EL (cell line): ENCODE measurements around the gene CYP2C18.
A peak's percentile ranks its signal among the peaks of the same experiment; 100 is the strongest.
"Not testable (repeated sequence)": the region's sequence is repeated elsewhere in the genome, so short reads cannot be mapped to it uniquely, and the experiment has no call there.

Experiments used
- DNase-seq: peaks from one replicate; pipeline ENCODE4 v3.0.0-alpha.2; 2016

Gene CYP2C18

DNA sequence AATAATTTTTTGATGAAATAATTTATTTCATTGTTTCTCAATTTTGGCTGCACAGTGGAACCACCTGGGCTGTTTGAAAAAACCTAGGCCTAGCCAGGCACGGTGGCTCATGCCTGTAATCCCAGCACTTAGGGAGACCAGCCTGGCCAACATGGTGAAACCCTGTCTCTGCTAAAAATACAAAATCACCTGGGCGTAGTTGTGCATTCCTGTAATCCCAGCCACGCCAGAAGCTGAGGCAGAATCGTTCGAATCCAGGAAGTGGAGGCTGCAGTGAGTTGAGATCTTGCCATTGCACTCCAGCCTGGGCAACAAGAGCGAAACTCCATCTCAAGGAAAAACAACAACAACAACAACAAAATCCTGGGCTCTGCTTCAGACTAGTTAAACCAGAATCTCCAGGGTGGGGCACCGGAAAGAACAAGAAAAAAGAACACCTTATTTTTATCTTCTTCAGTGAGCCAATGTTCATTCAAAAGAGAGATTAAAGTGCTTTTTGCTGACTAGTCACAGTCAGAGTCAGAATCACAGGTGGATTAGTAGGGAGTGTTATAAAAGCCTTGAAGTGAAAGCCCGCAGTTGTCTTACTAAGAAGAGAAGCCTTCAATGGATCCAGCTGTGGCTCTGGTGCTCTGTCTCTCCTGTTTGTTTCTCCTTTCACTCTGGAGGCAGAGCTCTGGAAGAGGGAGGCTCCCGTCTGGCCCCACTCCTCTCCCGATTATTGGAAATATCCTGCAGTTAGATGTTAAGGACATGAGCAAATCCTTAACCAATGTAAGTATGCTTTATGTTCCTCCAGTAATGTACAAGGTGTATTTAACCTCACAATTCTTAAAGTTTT lies at the start of gene CYP2C18:
CYP2C18 (plus strand) TSS at position 516 of the 841 bp plus-strand sequence; CDS start at position 607, 91 bp downstream.
- DNase-seq, result no peak

DNA sequence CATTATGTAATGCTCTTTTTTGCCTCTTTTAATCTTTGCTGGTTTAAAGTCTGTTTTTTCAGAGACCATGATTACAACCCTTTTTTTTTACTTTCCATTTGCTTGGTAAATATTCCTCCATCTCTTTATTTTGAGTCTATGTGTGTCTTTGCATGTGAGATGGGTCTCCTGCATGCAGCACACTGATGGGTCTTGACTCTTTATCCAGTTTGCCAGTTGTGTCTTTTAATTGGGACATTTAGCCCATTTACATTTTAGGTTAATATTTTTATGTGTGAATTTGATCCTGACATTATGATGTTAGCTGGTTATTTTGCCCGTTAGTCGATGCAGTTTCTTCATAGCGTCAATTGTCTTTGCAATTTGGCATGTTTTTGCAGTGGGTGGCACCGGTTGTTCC lies 45.4 kb upstream of the CYP2C18 start:
- DNase-seq, result not testable (repeated sequence)

DNA sequence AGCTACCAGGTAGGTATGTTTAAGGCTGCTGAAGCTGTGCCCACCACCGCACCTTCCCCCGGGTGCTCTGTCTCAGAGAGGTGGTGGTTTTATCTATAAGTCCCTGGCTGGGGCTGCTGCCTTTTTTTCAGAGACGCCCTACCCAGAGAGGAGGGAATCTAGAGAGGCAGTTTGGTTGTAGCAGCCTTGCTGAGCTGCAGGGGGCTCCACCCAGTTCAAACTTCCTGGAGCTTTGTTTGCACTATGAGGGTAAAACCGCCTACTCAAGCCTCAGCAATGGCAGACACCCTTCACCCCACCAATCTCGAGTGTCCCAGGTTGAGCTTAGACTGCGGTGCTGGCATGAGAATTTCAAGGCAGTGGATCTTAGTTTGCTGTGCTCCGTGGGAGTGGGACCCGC lies 43.6 kb upstream of the CYP2C18 start:
- DNase-seq, result no peak

DNA sequence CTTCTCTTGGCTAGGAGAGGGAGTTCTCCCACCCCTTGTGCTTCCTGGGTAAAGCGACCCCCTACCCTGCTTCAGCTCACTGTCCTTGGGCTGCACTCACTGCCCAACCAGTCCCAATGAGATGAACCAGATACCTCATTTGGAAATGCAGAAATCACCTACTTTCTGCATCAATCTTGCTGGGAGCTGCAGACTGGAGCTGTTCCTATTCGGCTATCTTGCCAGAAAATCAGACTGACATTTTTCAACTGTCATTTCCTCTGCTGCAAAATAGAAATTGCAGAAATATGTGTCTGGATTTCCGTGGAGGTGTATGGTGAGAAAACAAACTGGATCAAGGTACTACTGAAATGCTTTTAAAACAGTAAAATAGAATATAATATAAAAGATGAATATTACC lies 43.0 kb upstream of the CYP2C18 start:
- no peak for DNase-seq

DNA sequence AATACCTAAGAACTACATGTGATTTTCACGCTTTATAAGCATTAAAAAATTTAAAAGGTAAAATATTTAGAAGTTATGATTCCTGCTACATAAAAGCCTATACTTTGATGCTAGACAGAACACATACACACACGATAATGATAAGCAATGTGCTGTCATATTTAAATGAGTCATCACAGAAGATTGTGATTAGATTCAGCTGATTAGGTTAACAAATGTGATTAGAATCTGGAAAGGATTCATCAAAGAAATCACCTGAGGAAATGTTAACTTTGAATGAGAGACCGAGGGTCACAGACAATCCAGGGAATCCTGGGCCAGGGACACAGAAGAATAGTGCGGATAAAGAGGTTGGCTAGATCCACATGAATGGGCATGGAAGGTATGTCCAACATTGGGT lies 42.0 kb upstream of the CYP2C18 start:
- no peak for DNase-seq

DNA sequence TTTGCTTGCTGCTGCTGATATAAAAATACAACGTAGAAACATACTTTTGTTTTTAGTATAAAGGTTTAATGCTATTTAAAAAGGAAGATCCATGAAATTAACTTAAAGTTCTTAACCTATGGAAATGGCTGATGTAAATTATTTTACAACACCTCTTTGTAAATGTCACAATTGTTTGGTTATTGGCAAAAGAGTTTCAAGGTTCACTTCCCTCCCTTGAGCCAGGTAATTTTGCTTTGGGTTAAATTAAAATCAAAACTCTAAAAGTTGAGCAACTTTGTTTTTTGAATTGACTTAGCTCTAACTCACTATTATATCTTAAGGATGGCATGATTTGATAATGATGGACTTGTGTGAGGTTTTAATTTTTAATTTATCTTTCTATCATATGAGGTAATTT lies 39.2 kb upstream of the CYP2C18 start:
- no peak for DNase-seq

DNA sequence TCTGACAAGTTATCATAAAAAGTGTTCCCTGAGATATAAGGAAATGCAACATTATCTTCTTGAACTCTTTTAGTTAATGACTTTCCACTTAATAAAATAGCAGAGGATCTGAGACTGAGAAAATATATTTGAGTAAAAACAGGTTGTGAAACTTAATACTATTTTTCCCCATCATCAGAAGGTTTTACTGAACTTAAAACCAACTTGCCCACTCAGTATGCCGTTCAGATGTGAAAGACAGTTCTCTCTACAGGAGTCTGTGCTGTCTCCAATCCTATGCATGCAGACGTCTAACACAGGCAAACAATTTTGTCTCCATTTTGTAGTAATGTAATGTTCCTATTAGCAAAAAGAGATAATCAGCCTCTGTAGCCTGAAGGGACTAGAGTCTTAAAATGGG lies 38.2 kb upstream of the CYP2C18 start:
- no peak for DNase-seq

DNA sequence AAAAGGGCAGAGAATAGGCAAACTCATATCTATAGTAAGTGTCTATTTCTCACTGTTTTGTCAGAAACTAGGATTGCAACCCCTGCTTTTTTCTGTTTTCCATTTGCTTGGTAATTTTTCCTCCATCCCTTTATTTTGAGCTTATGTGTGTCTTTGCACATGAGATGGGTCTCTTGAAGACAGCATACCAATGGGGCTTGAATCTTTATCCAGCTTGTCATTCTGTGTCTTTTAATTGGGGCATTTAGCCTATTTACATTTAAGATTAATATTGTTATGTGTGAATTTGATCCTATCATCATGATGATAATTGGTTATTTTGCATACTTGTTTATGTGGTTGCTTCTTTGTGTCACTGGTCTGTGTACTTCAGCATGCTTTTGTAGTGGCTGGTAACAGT lies 28.3 kb upstream of the CYP2C18 start:
- not testable (repeated sequence) for DNase-seq

DNA sequence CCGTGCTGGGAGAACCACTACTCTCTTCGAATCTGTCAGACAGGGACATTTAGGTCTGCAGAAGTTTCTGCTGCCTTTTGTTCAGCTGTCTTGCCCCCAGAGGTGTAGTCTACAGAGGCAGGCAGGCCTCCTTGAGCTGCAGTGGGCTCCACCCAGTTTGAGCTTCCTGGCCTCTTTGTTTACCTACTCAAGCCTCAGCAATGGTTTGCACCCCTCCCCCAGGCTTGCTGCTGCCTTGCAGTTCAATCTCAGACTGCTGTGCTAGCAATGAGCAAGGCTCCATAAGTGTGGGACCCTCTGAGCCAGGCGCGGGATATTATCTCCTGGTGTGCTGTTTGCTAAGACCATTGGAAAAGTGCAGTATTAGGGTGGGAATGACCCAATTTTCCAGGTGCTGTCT lies 20.5 kb upstream of the CYP2C18 start:
- not testable (repeated sequence) for DNase-seq

DNA sequence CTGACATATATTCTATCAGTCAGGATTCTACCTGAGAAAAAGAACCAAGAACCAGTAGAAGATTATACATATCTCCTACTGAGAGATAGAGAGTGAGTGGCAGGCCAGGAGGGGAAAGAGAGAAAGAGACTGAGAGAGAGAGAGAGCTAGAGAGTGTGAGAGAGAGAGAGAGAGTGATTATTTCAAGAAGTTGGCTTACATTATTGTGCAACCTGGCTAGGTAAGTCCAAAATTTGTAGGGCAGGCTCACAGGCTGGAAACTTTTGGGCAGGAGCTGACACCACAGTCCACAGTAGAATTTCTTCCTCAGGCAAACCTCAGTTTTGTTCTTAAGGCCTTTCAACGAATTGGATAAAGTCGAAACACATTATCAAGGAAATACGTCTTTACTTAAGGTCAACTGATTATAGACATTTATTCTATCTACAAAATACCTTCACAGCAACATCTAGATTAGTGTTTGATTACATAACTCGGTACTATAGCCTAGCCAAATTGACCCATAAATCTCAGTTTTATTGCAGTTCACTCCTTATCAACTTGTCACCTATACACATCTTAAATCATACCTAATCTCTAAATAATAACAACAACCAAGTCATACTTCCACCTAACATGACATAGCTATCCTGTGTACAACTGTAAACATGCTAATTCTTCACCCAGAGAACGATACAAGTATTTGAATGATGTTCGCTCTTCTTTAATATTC lies 17.0 kb upstream of the CYP2C18 start:
- DNase-seq, result no peak

DNA sequence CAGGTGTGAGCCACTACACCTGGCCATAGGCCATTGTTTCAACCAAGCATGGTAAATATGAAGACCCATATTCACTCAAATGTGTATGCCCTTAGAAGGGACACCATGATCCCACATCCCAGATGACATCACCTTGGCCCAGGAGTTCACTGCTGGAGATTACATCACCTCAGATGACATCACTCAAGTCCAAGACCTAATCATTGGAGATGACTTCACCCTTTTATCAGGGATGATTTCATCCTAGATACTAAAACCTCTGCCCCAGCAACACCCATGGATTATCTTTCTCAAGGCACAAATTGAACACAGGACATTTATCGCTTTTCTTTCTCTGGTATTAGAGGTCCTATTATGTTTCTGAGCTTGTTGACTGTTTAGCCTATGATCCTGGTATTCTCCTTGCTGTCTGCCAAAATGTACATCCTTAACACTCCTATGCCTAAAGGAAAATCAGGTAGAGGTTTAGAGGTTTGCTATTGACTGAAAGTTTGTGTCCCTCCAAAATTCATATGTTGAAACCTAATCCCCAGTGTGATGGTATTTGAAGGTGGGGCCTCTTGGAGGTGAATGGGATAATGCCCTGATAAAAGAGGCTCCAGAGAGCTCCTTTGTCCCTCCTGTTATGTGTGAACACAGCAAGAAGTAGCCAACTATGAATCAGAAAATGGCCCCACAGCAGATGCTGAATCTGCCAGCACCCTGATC lies 9.8 kb upstream of the CYP2C18 start:
- peak; percentile 25 for DNase-seq

DNA sequence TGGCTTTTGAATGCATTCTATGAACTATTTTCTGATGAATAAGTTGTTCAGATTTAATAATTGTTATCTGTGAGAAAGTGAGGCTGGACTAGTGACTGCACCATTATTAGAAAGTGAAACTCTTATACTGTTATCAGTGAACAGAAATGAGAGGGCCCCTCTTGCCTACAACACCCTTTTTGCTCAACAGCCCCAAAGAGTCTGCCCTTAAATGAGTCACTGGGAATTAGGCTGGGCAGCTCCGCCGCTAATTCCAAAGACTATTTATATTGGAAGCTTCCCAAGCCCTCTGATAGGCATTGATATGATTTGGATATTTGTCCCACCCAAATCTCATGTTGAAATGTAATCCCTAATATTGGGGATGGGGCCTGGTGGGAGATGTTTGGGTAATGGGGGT lies 7.0 kb upstream of the CYP2C18 start:
- no peak for DNase-seq

DNA sequence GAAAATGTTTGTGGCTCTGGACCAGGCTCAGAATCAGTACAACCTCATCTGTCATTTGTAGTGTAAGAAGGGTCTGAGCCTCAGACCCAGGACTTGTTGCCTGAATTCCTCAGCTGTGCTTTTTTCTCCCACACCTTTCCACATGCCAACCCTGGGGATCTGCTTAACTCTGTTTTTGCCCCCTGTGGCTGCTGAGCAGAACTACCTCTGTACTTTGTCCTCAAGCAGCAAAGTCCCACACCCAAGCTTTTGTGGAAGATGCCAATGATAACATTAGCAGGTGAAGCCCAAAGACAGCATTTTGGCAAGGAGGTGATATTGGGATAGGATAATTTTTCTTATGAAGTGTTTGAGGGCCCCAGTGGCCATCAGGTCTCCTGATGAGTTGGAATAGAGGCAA lies 5.8 kb upstream of the CYP2C18 start:
- no peak for DNase-seq

DNA sequence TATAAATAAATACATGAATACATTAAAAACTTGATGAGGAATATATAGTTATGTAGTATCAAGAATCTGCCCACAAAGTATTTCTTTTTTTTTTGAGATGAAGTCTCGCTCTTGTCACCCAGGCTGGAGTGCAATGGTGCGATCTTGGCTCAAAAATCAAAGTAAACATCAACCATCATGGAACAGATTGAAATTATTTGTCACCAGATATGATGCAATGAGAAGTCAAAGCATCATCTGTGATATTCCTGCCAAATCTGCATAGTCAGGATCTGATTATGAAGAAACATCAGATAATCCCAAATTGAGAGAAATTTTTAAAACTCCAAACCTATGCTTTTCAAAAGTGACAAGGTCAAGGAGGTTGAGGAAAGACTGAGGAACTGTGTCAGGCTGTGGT lies 5.1 kb upstream of the CYP2C18 start:
- DNase-seq, result no peak

DNA sequence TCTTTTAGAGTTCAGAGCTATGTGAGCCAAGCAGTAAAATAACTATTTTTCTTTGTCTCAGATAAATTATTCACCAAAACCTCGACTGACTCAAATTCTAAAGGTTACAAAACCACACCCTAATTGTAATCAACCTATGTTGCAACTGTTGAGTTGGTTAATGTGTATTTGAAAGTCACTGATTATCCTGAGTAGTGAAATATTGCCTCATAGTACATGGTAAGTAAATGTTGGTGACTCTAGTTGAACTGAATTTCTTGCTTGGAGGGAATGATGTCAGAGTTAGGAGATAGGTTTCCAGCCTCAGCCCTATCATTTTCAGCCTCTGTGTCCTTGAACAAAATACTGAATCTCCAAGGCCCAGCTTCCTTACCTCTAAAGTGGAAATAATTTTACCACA lies 3.0 kb upstream of the CYP2C18 start:
- no peak for DNase-seq

DNA sequence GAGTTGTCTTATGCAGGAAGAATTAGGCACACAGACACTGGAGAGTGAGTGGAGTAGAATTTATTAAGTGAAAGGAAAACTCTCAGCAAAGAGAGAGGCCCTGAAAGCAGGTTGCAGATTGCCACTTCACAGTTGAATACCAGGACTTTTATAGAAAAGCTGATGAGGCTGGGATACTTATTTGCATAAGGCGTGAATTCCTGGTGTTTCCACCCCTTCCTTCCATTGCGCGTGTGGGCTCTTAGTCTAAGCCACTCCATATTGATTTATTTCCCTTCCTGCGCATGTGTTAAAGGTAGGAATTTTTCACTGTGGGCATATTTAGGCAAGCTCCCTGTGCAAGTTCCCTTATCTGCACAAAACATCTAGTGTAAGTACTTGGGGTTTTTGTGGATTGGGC lies 893 bp upstream of the CYP2C18 start:
- not testable (repeated sequence) for DNase-seq

DNA sequence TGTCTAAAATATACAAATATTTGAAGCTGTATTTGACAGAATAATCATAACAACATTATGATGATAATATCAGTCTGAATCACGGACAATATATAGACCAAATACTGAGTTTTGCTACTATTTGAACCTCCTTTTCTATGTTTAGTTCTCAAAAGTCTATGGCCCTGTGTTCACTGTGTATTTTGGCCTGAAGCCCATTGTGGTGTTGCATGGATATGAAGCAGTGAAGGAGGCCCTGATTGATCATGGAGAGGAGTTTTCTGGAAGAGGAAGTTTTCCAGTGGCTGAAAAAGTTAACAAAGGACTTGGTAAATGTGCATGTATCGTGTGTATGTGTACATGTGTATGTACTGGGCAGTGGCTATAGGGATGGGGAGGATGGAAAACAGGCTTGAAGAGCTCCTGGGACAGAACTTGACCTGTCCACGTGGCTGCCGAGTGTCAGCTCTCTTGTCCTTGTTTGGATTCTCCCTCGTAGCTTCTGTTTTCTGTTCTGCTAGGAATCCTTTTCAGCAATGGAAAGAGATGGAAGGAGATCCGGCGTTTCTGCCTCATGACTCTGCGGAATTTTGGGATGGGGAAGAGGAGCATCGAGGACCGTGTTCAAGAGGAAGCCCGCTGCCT lies 4.2 kb downstream of the CYP2C18 start:
- DNase-seq, result no peak

DNA sequence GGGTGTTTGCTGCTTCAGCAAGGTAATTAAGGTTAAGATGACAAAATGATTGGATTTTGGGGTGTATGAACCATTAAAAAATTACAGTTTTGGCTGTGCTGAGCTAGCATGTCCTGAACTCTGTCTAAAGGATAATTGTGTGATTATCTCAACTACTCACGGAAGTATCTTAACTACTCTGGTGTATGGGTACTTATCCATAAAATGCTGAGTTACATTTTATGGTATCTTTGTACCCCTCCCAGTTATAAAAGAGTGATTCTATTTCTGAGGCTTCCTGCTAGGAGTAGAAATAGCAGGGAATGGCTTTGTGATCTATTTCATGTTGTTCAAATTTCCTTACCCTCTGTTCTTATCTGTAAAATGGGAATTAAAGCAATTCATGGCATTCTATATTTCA lies 22.6 kb downstream of the CYP2C18 start:
- DNase-seq, result no peak

DNA sequence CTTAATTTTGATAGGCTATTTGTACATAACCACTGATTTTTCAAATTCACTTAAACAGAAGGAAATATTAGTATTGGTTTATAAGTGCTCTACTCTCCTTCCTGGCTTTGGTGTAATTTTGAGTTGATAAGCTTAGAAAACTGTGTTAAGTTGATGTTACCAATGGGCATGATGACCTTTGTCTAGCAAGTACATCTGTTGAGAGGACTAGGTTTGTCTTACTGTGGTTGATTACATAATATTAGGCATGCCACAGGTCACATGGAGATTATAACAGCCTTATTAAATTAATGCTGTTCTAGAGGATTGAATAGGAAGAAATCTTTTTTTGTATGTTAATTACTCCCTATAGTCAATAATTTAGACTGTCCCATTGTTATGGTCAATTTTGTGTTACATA lies 27.0 kb downstream of the CYP2C18 start:
- no peak for DNase-seq

DNA sequence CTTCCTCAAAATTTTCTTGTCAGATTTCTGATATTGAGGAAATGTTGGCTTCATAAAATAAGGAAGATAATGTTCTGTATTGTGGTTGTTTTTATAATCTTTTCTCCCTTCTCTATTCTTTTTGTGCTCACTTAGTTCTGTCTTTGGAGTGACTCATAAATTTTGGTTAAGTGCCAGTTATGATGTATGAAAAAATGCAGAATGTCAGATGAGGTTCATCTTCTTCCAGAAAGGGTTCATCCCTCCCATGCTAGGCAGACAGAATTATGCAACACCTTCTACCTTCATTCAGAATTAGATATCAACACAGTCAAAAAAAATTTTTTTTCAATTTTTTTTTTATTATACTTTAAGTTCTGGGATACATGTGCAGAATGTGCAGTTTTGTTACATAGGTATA lies 42.3 kb downstream of the CYP2C18 start:
- DNase-seq, result peak; percentile 17

DNA sequence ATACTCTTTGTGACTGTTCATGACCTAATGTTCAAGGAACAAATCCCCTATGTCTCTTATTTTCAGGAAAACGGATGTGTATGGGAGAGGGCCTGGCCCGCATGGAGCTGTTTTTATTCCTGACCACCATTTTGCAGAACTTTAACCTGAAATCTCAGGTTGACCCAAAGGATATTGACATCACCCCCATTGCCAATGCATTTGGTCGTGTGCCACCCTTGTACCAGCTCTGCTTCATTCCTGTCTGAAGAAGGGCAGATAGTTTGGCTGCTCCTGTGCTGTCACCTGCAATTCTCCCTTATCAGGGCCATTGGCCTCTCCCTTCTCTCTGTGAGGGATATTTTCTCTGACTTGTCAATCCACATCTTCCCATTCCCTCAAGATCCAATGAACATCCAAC lies 51.7 kb downstream of the CYP2C18 start:
- no peak for DNase-seq

DNA sequence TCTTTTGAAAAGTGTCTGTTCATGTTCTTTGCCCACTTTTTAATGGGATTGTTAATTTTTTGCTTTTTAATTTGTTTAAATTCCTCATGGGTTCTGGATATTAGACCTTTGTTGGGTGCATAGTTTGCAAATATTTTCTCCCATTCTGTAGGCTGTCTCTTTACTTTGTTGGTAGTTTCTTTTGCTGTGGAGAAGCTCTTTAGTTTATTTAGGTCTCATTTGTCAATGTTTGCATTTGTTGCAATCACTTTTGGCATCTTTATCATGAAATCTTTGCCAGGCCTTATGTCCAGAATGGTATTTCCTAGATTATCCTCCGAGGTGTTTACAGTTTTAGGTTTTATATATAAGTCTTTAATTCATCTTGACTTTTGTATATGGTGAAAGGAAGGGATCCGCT lies 55.1 kb downstream of the CYP2C18 start:
- DNase-seq, result no peak

DNA sequence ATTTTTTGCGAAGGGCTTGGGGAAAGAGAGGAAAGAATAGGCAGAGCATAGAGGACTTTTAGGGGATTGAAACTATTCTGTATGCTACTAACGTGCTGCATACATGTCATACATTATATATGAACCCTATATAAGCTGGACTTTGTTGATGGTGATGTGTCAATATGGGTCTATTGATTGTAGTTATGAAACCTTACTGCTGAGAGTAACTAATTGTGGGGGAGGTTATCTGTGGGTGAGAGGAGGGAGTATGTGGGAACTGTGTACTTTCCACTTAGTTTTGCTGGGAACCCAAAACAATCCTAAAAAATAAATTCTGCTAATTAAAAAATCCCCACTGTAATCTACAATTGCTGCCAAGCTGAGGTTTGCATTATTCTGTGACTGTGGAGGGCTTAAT lies 63.6 kb downstream of the CYP2C18 start:
- DNase-seq, result no peak
